Testis (tissue), 2 donors: ENCODE data around the gene COX15.

ENCODE experiments used
- POLR2A ChIP-seq: fragments of 450-650 bp; IDR thresholded peaks from one replicate; pipeline ENCODE4 v1.6.1; 2017; ENCODE audit warnings: antibody characterized with exemption, mild to moderate bottlenecking, moderate library complexity
- TF ChIP-seq, protein P1 (sequence below), 3 experiments: fragments of 450-650 bp in 2 of 3; fragments of 200-600 bp in 1 of 3; sonication (generic) in 1 of 3; IDR thresholded peaks; one replicate each; pipeline ENCODE4 v1.5.1; 2016 to 2019; ENCODE audit warnings: antibody characterized with exemption in 3 of 3, mild to moderate bottlenecking in 2 of 3, moderate library complexity in 1 of 3

DNA sequence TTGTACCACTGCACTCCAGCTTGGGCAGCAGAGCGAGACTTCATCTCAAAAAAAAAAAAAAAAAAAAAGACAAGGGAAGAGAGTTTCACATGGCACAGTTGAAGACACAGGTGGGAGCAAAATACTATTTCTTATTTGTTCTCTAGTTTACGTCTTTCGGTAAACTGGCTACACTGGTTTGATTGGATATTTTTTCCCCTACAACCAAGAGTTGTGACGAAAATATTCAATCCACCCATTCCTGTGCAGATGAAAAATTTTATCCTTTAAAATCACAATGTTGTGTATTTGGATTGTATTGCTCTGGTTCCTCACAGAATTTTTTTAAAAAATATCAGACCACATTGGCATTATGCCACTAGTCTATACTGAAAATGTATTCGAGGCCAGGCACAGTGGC is 36.0 kb upstream of the COX15 start:
- TF ChIP-seq, protein P1, sequence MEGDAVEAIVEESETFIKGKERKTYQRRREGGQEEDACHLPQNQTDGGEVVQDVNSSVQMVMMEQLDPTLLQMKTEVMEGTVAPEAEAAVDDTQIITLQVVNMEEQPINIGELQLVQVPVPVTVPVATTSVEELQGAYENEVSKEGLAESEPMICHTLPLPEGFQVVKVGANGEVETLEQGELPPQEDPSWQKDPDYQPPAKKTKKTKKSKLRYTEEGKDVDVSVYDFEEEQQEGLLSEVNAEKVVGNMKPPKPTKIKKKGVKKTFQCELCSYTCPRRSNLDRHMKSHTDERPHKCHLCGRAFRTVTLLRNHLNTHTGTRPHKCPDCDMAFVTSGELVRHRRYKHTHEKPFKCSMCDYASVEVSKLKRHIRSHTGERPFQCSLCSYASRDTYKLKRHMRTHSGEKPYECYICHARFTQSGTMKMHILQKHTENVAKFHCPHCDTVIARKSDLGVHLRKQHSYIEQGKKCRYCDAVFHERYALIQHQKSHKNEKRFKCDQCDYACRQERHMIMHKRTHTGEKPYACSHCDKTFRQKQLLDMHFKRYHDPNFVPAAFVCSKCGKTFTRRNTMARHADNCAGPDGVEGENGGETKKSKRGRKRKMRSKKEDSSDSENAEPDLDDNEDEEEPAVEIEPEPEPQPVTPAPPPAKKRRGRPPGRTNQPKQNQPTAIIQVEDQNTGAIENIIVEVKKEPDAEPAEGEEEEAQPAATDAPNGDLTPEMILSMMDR (IDR thresholded peaks at IDR 0.05): no peak
- TF ChIP-seq POLR2A: no peak
